Measurements from ENCODE around the gene CABLES2.
A peak's percentile ranks its signal among the peaks of the same experiment; 100 is the strongest.

CABLES2 gene

DNA sequence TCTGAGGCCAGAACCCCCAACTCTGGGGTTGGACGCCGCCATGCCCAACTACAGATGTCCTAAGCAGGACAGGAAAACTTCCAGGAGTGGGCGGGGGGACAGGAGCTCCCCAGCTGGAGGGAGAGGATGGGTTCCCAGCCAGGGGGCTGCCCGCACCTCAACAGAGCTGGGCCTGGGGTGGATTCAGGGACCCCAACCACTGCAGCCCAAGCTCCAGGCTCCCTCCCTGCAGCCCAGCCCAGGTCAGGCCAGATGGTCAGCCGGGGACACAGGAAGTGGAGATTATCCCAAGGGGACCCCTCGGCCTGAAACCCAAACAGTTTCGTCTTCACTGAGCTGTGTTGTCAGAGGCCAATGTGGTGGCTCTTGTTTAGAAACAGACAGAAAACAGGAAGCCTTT is 49.4 kb downstream of the CABLES2 start:
- DNase-seq = no peak

DNA sequence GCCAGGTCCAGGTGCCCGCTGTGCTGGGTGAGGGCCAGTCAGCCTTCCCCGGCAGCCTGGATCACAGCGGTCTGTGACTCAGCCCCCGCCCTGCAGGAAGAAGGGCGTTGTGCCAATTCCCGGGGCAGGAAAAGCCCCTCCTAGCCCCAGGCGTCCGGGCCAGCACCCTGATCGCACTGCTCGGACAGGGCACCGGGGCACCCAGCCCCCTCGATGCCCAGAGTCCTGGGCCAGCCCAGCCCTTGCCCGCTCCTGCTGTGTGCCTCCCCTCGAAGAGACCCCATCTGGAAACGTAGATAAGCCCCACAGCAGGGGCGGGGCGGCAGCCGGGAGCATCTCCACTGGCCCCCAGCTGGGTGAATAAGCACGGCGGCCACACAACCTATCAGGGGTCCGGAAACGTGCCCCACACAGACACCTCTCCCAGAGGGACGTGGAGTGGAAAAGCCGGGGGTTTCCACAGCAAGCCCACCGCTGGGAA is 49.9 kb downstream of the CABLES2 start:
- no peak for DNase-seq

DNA sequence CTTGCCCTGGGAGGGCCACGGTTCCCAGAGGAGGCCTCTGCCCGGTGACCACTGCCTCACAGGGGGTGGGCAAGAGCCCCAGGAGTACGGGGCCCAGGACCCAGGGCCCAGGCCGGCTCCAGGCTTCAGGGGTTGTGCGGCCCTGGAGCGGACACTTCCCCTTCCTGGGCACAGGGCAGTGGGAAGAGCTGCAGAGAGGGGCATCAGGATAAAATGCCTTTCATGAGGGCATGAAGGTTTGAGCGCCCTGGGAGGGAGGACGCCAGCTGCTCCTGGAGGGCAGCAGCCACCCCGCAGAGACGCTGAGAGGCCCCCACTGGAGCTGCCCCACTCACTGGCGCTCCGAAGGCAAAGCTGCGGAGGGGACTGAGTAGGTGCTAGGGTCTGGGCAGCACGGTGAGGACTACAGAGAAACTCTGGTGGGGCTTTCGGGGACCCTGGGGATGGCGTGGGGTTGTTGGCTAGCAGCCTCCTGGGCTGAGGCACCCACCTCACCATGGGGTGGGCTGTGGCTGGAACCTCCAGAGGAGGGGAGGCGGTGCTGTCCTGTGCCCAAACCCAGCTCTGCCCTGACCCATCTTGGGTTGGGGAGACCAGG is 50.4 kb downstream of the CABLES2 start:
- DNase-seq = no peak

DNA sequence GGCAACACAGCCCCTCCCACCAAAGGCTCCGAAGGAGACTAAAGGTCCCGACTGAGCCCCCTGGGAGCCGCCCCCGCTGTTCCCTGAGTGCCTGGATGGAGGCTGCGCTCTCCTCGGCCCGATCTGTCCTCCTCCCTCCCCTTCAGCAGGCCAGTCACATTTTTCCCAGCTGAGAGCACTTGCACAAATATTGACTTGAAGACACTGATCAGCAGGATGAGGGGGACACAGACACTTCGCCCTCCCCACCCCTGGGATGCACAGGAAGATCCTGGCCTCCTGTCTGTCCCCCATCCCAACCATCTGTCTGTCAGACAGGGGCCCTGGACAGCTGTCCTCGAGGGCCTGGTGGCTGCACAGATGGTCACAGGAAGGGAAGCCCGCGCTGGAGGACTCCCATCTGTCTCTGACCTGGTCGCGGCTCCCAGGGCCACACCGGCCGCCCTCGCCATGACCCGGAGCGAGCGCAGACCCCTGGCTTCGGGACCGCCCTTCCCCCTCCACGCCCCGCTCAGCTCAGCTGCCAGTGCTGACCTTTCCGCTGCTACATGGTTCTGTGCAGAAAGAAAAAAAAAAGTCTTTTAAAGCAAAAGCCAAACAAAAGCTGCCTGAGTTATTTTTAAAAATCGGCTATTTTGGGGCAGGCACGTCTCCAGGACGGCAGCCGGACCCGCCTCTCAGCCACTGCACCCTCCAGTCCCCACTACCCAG is 51.1 kb downstream of the CABLES2 start:
- no peak for DNase-seq

DNA sequence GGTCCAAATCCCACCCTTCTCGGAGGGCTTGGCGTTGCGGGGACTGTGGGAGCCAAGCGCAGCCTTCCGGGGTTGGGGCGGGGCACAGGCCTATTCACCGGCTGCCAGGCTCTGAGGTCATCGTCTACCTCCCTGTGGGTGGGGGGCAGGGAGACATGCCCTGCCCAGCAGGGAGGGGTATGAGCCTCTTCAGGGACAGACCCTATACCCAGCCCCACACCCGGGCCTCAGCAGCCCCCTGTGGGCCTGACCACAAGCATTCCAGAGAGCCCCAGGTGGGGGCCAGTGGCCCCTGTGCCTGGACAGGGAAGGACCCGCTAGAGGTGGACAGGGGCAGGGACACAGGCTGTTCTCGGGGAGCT is 51.6 kb downstream of the CABLES2 start:
- no peak for DNase-seq

DNA sequence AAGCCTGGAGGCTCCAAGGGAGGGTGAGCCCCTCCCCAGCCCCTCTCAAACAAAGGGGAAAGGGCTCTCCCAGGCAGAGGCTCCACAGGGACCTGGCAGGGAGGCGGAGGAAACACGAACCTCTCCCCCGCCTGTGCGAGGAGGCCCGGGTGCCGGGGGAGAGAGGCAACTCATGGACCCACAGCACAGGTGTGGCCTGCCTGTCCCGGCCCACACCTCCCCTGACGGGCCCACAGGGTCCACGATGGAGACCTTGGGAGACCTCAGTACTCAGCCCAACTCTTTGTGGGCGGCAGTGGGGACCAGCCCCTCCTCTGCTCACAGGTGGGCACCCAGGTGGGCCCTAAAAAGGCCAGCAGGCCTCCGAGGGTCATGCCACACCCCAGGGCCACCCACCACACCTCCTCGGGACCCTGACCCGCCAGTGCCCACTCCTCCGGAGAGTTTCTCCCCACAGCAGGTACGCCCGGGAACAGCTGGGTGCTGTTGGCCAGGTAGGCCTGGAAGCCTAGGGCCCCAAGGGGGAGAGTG is 52.2 kb downstream of the CABLES2 start:
- no peak for DNase-seq

DNA sequence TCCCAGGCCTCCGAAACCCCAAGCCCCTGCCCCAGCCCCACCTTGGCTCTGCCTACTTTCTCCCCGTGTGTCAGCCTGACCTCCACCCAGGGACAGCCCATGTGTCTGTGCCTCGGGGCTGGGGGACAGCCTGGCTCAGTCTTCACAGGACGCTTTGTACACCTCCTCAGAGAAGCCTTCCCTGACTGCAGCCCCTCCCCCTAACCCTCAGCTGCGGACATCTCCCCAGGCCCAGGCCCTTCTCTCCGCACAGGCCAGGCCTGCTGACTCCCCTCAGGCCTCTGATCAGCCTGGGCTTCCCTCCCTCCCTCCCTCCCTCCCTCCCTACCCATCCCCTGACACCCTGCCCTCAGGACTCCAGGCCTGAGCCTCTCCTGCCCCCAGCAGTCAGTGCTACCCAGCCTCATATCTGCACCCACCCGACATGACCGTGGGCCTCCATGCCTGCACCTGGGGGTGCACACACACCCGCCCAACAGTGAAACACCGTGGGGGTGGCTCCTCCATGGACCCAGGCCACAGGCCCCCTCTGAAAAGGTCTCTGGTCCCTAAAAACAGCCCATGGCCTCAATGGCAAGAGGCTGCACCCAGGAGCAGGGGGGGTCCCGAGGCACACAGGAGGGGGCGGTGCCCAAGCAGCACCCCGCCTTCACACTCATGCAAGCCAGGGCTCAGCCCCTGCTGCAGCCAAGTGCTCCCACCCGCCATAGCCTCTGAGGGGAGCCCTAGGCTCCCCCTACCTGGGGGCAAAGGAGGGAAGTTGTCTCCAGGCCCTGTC is 52.9 kb downstream of the CABLES2 start:
- no peak for DNase-seq

DNA sequence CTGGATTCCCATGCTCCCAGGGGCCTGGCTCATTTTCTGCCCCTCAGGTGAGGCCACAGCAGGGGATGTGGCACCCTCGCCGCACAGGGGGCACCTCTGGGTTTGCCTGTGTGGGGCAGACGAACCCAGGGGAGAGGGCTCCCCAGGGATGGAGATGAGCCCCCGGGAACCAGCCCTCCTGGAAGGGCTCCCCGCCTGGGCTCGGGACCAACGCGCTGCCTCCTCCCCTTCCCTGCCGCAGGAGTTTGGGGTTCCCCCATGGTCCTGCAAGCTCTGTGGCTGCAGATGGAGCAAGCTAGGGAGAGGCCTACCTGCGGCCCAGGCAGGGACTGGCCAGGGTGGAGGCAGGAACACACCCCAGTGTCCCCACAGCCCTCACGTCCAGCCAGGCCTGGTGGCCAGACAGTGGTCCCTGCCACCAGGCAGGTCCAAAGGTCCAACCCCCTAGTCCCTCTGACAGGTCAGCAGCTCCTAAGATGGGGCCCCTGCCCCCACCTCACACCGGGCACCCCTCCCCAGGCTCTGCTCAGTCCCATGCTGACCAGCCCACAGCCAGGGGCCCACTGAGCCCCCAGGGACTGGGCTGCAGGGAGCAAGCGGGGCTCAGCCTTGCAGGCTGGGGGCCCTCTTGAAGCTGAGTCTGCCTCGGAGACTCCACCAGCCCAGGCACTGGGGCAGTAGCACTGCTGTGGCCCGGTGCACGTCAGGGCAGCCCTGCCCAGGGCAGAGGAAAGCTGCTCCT is 53.6 kb downstream of the CABLES2 start:
- DNase-seq = no peak

DNA sequence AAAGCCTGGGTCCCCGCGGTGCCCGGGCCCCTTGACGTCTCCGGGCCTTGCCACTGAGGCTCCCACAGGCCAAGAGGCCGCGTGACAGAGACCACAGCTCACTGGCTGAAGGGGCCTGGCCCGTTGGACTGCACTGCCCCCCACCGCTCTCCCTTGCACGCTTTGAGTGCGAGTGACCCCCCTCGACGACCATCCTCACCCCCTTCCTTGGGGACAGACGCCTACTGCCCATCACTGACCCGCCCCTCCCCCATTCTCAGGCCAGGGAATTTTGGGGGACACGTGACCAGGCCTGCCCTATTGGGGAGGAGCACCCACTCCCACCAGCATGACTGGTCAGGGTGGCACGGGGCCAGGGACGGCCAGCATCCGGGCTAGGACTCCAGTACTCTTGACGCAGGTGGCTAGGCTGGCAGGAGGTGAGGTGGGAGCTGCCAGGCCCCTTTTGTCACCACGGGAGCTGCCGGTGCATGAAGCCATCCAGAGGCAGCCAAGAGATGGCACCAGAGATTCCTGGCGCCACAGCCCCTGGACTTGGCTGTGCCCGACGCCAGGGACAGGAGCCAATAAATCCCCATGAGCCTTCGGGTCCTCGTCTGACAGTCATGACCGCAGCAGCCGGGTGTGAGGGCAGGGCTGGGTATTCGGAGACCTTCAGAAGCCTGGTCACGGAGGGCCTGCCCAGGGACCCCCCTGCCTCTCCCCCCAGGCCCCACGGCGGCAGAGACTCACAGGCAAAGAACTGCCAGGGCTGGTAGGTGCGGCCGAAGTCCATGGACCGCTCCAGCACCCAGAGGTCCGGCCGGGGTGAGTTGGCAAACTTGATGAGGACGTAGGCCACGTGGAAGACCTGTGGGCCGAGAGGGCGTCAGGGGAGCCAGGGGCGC is 54.4 kb downstream of the CABLES2 start:
- peak; percentile 82 for DNase-seq

DNA sequence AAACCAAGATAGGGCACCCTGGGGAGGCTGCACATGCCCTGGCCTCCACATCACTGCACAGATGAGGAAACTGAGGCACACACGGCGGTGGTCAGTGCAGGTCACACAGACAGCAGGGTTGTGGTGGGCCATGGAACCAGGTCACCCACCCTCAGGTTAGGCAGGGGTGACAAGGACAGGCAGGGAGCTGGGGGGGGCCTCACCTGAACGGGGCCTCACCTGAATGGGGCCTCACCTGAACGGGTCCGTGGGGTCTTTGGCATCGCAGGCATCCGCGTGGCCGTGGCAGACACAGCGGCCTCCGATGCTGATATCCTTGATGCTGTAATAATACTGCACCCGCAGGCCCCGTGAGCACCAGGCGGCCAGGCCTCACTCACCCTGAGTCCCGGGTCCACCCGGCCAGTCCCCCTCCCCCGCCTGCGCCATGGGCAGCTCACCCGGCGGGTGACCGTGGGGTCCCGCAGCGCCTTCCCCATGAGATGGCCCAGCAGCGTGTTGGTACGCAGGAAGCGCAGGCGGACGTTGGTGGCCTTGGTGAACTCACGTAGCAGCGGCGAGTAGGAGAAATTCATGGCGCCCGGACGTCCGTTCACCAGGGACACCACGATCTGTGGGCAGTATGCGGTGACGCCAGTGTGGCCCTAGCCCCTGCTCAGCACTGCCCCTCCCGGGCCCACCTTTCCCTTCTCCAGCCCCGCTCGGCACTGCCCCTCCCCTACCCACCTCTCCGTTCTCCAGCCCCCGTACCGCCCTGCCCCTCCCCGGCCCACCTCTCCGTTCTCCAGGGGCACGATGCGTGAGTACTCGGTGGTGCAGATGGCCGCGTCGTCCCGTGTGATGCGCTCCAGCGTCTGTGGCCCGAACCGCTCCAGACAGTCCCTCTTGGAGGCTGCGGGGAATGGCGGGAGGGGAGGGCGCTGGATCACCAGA is 55.4 kb downstream of the CABLES2 start:
- DNase-seq = no peak

DNA sequence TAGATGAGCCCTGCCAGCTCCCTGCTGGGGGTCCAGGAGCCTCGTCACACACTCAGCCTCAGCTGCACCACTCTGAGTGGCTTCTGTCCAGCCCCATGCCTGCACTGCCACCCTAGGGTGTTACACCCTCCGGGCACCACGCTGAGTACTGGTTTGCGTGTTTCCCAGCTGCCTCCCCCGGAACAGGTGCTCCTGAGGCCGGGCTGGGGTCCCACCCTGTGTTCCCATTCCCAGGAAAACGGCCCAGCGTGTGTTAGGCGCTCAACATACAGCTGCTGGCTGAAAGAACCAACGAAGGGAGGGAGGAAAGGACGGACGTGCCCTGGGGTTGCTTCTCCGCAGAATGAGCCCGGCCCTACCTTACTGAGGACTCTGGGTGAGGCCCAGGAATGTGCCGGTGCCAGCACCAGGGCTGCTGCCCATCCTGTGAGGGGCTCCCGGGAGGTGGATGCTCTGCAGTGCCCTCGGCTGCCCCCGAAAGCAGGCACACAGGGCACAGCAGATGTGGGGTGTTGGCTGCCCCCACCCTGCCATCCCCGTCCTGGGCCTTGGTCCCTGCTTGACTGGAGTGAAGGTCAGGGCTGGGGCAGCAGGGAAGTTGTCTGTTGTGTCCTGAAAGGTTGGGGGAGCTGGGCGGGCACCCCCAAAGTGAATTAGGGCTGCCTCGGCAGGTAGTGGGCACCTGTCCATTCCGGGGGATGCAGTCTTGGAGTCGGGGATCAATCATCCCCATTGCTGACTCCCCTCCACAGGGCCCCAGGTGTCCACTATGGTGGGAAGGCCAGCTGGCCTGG is 56.3 kb downstream of the CABLES2 start:
- no peak for DNase-seq

DNA sequence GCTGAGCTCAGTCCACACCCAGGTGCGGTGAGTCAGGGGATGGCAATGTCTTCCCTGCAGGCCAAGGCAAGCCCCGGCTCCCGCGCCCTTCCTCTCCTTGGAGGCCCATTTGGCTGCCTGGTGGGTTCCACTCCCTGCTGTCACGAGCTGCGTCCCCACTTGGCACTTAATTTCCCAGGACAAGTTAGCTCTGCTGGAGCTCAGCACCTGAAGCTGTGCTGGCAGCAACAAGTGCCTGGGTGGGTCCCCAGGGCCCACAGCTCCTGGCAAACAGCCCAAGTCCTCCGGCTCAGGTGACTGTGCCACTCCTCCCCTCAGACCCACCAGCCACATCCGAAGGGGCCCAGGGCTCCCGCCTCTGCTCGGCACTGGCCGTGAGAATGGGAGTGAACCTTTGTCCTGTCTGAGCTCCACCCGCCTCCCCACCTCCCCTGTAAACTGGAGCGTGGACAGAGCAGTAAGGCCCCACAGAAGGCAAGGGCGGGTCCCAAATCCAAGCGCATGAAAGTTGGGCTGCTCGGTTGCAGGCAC is 56.9 kb downstream of the CABLES2 start:
- DNase-seq = peak; percentile 86

DNA sequence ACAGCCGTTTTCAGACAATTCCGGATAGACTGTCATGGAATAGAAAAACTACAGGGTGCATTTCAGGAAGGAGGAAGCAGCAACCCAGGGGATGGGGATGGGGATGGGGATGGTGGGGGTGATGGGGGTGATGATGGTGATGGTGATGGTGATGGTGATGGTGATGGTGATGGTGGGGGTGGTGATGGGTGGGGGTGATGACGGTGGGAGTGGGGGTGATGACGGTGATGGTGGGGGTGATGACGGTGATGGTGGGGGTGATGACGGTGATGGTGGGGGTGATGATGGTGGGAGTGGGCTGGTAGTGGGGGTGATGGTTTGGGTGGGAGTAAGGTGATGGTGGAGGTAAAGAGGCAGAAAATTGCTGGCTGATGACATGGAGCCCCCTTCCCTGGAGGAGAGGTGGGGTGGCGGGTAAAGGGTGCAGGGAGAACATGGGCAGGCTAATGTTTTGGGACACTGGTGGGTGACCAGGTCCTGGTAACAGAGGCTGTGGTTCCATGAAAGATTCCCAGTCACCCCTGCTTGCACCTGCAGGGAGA is 57.5 kb downstream of the CABLES2 start:
- no peak for DNase-seq

DNA sequence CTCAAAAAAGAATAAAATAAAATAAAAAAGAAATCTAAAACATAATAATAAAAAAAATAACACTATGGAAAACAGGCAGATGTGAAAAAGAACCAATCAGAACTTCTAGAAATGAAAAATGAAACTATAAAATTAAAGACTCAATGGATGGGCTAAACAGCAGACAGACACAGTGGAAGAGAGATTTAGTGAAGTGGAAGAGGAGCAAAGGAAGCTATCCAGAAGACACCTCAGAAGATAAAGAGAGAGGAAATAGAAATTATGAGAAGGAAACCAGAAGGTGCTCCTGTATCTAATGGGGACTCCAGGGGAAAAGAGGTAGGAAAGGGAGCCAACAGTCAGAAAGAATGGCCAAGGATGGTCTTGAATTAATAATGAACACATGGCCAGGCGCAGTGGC is 58.5 kb downstream of the CABLES2 start:
- no peak for DNase-seq

DNA sequence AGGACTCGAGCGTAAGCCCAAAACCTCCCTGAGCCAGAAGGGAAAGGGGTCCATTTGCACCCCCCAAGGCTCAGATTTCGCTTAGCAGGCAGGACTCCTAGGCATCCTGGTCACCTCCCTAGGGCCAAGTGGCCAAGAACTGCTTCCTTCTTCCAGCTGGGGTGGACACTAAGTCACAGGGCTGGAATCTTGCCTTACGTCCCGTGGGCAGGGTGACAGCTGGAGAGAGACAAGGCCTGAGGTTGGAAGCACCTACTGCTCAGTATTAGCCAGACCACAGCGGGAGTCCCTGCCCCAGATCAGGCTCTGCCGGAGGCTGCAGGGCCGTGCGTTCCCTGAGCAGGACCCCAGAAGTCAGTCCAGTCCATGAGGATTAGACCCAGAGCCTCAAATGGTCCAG is 59.6 kb downstream of the CABLES2 start:
- no peak for DNase-seq

DNA sequence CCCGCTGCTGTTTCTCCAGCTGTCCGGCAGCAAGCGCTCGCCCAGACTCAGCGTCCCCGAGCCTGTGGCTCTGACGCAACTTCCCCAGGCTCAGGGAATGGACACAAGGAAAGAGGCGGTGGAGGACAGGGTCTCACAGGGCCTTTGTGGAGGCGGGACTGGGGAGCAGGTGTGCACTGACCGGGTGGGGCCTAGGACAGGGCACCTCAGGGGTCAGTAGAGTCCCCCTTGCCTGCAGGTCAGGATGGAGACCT is 60.0 kb downstream of the CABLES2 start:
- DNase-seq = no peak

DNA sequence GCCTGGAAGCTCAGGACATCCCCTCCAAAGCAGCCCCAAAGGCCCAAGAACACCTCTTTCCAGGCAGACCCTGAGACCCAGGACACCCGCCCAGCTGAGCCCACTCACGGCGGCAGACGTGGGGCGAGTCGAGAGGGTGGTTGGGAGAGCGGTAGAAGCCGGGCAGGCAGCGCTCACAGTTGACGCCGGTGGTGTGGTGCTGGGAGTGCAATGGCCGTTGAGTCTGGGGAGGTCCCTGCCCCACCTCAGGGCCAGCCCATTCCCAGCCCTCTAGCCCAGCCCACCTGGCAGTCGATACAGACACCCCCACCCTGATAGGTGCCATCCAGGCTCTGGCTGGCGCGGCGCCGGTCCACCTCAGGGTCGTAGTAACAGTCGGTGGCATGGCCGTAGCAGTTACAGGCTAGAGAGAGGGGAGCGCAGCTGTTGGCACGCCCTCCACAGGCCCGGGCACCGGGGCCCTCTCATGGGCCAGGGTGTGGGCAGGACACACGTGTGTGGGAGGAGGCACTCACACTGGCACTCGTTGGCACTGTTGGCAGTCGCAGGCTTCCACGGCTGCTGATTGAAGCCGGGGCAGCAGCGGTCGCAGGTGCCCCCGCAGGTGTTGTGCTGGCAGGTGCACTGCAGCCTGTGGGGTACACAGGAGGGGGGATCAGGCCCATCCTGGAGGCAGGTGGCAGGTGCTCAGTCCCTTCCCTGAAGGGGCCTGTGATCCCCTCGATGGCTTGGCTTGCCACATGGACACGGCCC is 60.5 kb downstream of the CABLES2 start:
- DNase-seq = no peak

DNA sequence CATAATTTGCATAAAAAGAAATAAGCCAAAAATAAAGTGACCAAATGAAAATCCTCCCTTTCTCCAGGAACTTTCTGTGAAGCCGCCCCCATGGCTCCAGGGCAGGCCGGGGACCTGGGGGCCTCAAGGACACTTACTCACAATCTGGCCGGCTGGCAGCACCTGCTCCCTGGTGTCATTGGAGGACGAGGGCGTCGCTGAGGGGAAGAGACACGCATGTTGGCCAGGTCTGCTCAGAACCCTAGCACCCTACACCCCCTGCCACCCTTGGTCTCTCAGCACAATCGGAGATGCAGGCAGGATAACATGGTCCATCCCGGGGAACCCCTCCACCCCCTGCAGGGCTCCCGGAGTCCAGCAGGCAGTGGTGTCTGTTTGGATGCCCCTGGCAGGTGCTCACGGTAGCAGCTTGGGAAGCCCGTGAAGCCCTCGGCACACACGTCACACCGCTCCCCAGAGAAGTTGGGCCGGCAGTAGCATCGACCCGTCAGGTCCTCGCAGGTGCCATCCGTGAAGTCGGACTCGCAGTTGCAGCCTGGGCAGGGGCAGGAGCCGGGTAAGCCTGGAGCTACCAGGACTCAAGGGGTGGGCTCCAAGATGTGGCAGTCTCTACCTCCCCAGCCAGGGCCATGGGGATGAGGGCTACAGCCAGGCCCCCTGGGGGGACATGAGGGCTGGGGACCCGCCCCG is 61.3 kb downstream of the CABLES2 start:
- no peak for DNase-seq
